Measurements from ENCODE around the gene ANO5.

Gene ANO5

DNA sequence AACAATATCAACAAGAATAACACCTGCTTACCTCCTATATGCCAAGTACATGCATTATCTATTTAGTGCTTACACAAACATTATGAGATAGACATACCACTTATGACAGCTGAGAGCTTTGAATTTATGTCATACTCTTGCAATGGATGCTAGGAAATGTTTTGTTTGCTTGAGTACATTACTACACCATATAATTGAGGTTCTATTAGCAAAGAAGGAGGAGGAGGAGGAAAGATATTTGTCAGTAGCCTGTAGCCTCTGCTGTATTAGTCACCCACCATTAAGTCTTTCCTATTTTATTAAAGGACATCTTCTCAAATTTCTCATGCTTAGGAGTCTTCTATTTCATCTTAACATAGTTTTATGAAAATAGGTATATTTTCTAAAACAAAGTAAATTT, 6.4 kb downstream of the ANO5 start:
- no peak overlapping the region for H3K9ac ChIP-seq (ENCODE audit: low read length)
- no peaks in the 10 kb centered on the region for H3K4me1 ChIP-seq (ENCODE audit: low read length)
- TF ChIP-seq CTCF (IDR thresholded peaks at IDR 0.05; ENCODE audit: low read depth, low read length) (no peak), EZH2phosphoT487 (IDR thresholded peaks at IDR 0.05; ENCODE audit: low read depth) (no peak)
- no peaks in the 10 kb centered on the region for H3K27me3 ChIP-seq (ENCODE audit: low read depth, low read length)
- no peak overlapping the region for H3K4me3 ChIP-seq (ENCODE audit: low read length)
- H4K20me1 ChIP-seq (ENCODE audit: insufficient read depth, low read length), result no peaks in the 10 kb centered on the region
- no peaks in the 10 kb centered on the region for H3K9me3 ChIP-seq (ENCODE audit: insufficient read depth, low read length)
- H2AFZ ChIP-seq (ENCODE audit: low read depth, low read length), result no peak overlapping the region
- H3K36me3 ChIP-seq (replicated peaks; ENCODE audit: low read depth, low read length), result no peaks in the 10 kb centered on the region
- no peaks in the 10 kb centered on the region for H3K79me2 ChIP-seq (ENCODE audit: low read length)
- H3K4me2 ChIP-seq (ENCODE audit: low read length), result no peak overlapping the region
- H3K27ac ChIP-seq (ENCODE audit: low read length), result no peak overlapping the region

DNA sequence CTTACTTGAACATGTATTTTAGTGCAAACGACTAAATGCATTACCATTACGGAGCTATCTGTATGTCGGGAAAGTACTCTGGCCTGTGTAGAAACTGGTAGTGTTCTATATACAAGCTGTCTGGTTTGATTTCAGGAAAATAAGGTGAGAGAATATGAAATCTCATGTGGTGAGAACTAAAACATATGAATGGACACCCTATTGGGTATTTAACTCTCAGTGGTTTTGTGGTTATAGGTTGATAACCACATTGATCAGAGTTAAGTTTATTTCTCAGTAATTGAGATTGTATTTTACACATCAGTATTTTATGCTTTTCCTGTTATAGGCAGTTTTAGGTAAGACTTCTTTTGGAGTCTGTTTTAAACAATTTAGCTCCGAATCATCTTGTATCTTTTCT, 10.4 kb downstream of the ANO5 start:
- H3K27me3 ChIP-seq (ENCODE audit: low read depth, low read length), result no peaks in the 10 kb centered on the region
- H3K4me2 ChIP-seq (ENCODE audit: low read length), result no peak overlapping the region
- no peaks in the 10 kb centered on the region for H3K9me3 ChIP-seq (ENCODE audit: insufficient read depth, low read length)
- H3K36me3 ChIP-seq (replicated peaks; ENCODE audit: low read depth, low read length), result no peaks in the 10 kb centered on the region
- no peaks in the 10 kb centered on the region for H3K79me2 ChIP-seq (ENCODE audit: low read length)
- no peak overlapping the region for H3K9ac ChIP-seq (ENCODE audit: low read length)
- no peaks in the 10 kb centered on the region for H3K4me1 ChIP-seq (ENCODE audit: low read length)
- no peak overlapping the region for H3K27ac ChIP-seq (ENCODE audit: low read length)
- TF ChIP-seq EZH2phosphoT487 (IDR thresholded peaks at IDR 0.05; ENCODE audit: low read depth) (no peak), CTCF (IDR thresholded peaks at IDR 0.05; ENCODE audit: low read depth, low read length) (no peak)
- no peak overlapping the region for H2AFZ ChIP-seq (ENCODE audit: low read depth, low read length)
- H4K20me1 ChIP-seq (ENCODE audit: insufficient read depth, low read length), result no peaks in the 10 kb centered on the region
- no peak overlapping the region for H3K4me3 ChIP-seq (ENCODE audit: low read length)

DNA sequence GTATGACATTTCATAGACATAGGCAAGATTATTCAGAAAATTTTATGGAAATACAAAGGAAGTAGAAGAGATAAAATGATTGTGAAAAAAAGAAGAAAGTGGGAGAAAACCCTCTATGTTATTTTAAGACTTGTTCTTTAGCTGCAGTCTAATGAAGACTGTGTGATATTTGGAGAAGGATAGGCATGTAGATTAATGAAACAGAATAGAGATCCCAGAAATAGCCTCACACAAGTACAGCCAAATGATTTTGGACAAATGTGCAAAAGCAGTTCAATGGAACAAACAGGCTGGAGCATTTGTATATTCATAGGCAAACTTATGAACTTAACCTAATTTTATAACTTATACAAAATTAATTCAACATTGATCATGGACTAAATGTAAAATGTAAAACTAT, 14.3 kb downstream of the ANO5 start:
- Histone ChIP-seq H4K20me1 (ENCODE audit: insufficient read depth, low read length) (no peaks in the 10 kb centered on the region), H3K4me2 (ENCODE audit: low read length) (no peak overlapping the region), H2AFZ (ENCODE audit: low read depth, low read length) (no peak overlapping the region), H3K9ac (ENCODE audit: low read length) (no peak overlapping the region), H3K4me3 (ENCODE audit: low read length) (no peak overlapping the region), H3K27ac (ENCODE audit: low read length) (no peak overlapping the region), H3K9me3 (ENCODE audit: insufficient read depth, low read length) (no peaks in the 10 kb centered on the region), H3K79me2 (ENCODE audit: low read length) (no peaks in the 10 kb centered on the region), H3K36me3 (replicated peaks; ENCODE audit: low read depth, low read length) (no peaks in the 10 kb centered on the region), H3K27me3 (ENCODE audit: low read depth, low read length) (no peaks in the 10 kb centered on the region), H3K4me1 (ENCODE audit: low read length) (no peaks in the 10 kb centered on the region)
- TF ChIP-seq EZH2phosphoT487 (IDR thresholded peaks at IDR 0.05; ENCODE audit: low read depth), result no peak
- no peak for TF ChIP-seq CTCF (IDR thresholded peaks at IDR 0.05; ENCODE audit: low read depth, low read length)

- Histone ChIP-seq H3K9me3 (ENCODE audit: insufficient read depth, low read length) (no peaks in the 10 kb centered on the region), H3K27me3 (ENCODE audit: low read depth, low read length) (no peaks in the 10 kb centered on the region), H3K4me2 (ENCODE audit: low read length) (no peak overlapping the region), H3K4me1 (ENCODE audit: low read length) (no peaks in the 10 kb centered on the region), H3K9ac (ENCODE audit: low read length) (no peak overlapping the region), H3K27ac (ENCODE audit: low read length) (no peak overlapping the region), H3K36me3 (replicated peaks; ENCODE audit: low read depth, low read length) (no peaks in the 10 kb centered on the region), H3K79me2 (ENCODE audit: low read length) (no peaks in the 10 kb centered on the region), H2AFZ (ENCODE audit: low read depth, low read length) (no peak overlapping the region), H4K20me1 (ENCODE audit: insufficient read depth, low read length) (no peaks in the 10 kb centered on the region), H3K4me3 (ENCODE audit: low read length) (no peak overlapping the region)
- TF ChIP-seq CTCF (IDR thresholded peaks at IDR 0.05; ENCODE audit: low read depth, low read length) (no peak), EZH2phosphoT487 (IDR thresholded peaks at IDR 0.05; ENCODE audit: low read depth) (no peak)
These were observed 15.4 kb downstream of the ANO5 start for GRCh38 chr11:22208151-22208858.
